ENCODE data around the gene BCAN. TPM values are rescaled to one million over a fixed set of nuclear protein-coding genes. Genes with fewer than 3 reads are reported as not detected.

Gene BCAN
- total and polyA plus RNA-seq, 2 of the 8 experiments (the other 6 are each of a cell fraction or from before 2014, with no cell fraction given), result 4.5 to 24.0 TPM

DNA sequence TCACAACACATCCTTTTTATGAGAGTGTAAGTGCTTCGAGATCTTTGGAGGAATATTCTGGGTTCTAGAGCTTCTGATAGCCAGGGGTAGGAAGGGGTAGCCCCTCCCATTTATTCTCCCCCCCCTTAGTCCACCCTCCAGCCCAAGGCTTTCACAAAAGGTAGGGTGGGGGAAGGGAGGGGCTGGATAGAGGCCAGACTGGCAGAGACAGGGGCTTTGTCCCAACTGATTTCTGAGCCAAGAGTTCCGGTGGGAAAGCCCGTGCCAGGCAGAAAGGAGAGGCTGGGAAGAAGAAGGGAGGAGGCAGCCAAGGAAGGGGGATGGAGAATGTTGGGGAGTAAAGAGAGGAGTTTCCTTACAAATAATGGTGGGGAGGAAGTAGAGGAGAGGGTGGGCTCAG is 3.1 kb downstream of the BCAN start (continued):
- TF ChIP-seq, protein P1, sequence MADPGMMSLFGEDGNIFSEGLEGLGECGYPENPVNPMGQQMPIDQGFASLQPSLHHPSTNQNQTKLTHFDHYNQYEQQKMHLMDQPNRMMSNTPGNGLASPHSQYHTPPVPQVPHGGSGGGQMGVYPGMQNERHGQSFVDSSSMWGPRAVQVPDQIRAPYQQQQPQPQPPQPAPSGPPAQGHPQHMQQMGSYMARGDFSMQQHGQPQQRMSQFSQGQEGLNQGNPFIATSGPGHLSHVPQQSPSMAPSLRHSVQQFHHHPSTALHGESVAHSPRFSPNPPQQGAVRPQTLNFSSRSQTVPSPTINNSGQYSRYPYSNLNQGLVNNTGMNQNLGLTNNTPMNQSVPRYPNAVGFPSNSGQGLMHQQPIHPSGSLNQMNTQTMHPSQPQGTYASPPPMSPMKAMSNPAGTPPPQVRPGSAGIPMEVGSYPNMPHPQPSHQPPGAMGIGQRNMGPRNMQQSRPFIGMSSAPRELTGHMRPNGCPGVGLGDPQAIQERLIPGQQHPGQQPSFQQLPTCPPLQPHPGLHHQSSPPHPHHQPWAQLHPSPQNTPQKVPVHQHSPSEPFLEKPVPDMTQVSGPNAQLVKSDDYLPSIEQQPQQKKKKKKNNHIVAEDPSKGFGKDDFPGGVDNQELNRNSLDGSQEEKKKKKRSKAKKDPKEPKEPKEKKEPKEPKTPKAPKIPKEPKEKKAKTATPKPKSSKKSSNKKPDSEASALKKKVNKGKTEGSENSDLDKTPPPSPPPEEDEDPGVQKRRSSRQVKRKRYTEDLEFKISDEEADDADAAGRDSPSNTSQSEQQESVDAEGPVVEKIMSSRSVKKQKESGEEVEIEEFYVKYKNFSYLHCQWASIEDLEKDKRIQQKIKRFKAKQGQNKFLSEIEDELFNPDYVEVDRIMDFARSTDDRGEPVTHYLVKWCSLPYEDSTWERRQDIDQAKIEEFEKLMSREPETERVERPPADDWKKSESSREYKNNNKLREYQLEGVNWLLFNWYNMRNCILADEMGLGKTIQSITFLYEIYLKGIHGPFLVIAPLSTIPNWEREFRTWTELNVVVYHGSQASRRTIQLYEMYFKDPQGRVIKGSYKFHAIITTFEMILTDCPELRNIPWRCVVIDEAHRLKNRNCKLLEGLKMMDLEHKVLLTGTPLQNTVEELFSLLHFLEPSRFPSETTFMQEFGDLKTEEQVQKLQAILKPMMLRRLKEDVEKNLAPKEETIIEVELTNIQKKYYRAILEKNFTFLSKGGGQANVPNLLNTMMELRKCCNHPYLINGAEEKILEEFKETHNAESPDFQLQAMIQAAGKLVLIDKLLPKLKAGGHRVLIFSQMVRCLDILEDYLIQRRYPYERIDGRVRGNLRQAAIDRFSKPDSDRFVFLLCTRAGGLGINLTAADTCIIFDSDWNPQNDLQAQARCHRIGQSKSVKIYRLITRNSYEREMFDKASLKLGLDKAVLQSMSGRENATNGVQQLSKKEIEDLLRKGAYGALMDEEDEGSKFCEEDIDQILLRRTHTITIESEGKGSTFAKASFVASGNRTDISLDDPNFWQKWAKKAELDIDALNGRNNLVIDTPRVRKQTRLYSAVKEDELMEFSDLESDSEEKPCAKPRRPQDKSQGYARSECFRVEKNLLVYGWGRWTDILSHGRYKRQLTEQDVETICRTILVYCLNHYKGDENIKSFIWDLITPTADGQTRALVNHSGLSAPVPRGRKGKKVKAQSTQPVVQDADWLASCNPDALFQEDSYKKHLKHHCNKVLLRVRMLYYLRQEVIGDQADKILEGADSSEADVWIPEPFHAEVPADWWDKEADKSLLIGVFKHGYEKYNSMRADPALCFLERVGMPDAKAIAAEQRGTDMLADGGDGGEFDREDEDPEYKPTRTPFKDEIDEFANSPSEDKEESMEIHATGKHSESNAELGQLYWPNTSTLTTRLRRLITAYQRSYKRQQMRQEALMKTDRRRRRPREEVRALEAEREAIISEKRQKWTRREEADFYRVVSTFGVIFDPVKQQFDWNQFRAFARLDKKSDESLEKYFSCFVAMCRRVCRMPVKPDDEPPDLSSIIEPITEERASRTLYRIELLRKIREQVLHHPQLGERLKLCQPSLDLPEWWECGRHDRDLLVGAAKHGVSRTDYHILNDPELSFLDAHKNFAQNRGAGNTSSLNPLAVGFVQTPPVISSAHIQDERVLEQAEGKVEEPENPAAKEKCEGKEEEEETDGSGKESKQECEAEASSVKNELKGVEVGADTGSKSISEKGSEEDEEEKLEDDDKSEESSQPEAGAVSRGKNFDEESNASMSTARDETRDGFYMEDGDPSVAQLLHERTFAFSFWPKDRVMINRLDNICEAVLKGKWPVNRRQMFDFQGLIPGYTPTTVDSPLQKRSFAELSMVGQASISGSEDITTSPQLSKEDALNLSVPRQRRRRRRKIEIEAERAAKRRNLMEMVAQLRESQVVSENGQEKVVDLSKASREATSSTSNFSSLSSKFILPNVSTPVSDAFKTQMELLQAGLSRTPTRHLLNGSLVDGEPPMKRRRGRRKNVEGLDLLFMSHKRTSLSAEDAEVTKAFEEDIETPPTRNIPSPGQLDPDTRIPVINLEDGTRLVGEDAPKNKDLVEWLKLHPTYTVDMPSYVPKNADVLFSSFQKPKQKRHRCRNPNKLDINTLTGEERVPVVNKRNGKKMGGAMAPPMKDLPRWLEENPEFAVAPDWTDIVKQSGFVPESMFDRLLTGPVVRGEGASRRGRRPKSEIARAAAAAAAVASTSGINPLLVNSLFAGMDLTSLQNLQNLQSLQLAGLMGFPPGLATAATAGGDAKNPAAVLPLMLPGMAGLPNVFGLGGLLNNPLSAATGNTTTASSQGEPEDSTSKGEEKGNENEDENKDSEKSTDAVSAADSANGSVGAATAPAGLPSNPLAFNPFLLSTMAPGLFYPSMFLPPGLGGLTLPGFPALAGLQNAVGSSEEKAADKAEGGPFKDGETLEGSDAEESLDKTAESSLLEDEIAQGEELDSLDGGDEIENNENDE (IDR thresholded peaks at IDR 0.05; ENCODE audit: insufficient replicate concordance, low read length), result no peak
- no peak for TF ChIP-seq RXRA (IDR thresholded peaks at IDR 0.05; ENCODE audit: insufficient read depth, low read depth, low read length)

Data from H1 (cell line).